ENCODE results near the gene OTUD7B.

- TF ChIP-seq POLR2A (IDR thresholded peaks at IDR 0.05) = no peak
- TF ChIP-seq CTCF (IDR thresholded peaks at IDR 0.05) = no peak
Observed at GRCh38 chr1:149927056-149927562, 83.4 kb downstream of the OTUD7B start.
